T-helper 17 cell (primary cell): ENCODE results near the gene IRF4. TPM values are rescaled to one million over a fixed set of nuclear protein-coding genes. Genes with fewer than 3 reads are reported as not detected.
A peak's percentile ranks its signal among the peaks of the same experiment; 100 is the strongest.
"Not testable (repeated sequence)": the region's sequence is repeated elsewhere in the genome, so short reads cannot be mapped to it uniquely, and the experiment has no call there.

Experiments
- ATAC-seq: fragments of 150-1000 bp; cut with Tn5 transposase; 2 replicates; pipeline ENCODE4 v1.10.0; 2021; ENCODE audit warnings: mild to moderate bottlenecking, moderate library complexity
- DNase-seq, 3 donors: peaks; one replicate each; pipeline versions ENCODE4 v3.0.0 to v3.0.0-alpha.2; 2020 to 2021
- H3K9me3 ChIP-seq: one replicate; pipeline ENCODE4 v1.7.0; 2013; ENCODE audit warnings: low read length, mild to moderate bottlenecking; ENCODE audit not compliant: control insufficient read depth, poor library complexity, severe bottlenecking
- H3K27ac Mint-ChIP-seq: one replicate; pipeline ENCODE4 v1.8.0; 2022; ENCODE audit warnings: mild to moderate bottlenecking, moderate library complexity, mixed read lengths
- H3K27me3 Mint-ChIP-seq: one replicate; pipeline ENCODE4 v1.8.0; 2022; ENCODE audit warnings: mixed read lengths
- H3K36me3 Mint-ChIP-seq: one replicate; pipeline ENCODE4 v1.8.0; 2022; ENCODE audit warnings: low read depth, mixed read lengths
- H3K4me1 Mint-ChIP-seq: one replicate; pipeline ENCODE4 v1.8.0; 2022; ENCODE audit warnings: mild to moderate bottlenecking, mixed read lengths
- H3K4me3 Mint-ChIP-seq: one replicate; pipeline ENCODE4 v1.8.0; 2022; ENCODE audit warnings: mild to moderate bottlenecking, moderate library complexity, mixed read lengths
- total RNA-seq, 4 donors: library from RNA in 2 of 4; stranded (reverse) in 2 of 4; gene quantifications; one replicate each; pipeline ENCODE4 v1.2.3 and lab custom pipeline; 2022 to 2026

Gene IRF4
- total RNA-seq, 2 donors from 2014 or later, result 16.6 to 32.8 TPM

- Mint-ChIP-seq H3K4me1 (peaks cover 3% of the 10 kb centered on the region), H3K36me3 (no peaks in the 10 kb centered on the region), H3K27ac (no peak overlapping the region), H3K4me3 (no peak overlapping the region), H3K27me3 (no peaks in the 10 kb centered on the region)
- no peak for DNase-seq
- no peak for ATAC-seq
- H3K9me3 ChIP-seq, result no peaks in the 10 kb centered on the region
Measured at GRCh38 chr6:423055-423798, 31.7 kb downstream of the IRF4 start.

GRCh38 chr6:423799-424345 is 32.3 kb downstream of the IRF4 start:
- H3K4me3 Mint-ChIP-seq, result no peak overlapping the region
- no peak for ATAC-seq
- no peak overlapping the region for H3K27ac Mint-ChIP-seq
- peaks cover 4% of the 10 kb centered on the region for H3K4me1 Mint-ChIP-seq
- no peaks in the 10 kb centered on the region for H3K27me3 Mint-ChIP-seq
- H3K9me3 ChIP-seq, result no peaks in the 10 kb centered on the region
- no peak for DNase-seq
- H3K36me3 Mint-ChIP-seq, result no peaks in the 10 kb centered on the region

GRCh38 chr6:424741-425417 is 33.3 kb downstream of the IRF4 start:
- no peaks in the 10 kb centered on the region for H3K36me3 Mint-ChIP-seq
- no peak overlapping the region for H3K4me3 Mint-ChIP-seq
- DNase-seq, result no peak
- peaks cover 10% of the 10 kb centered on the region for H3K4me1 Mint-ChIP-seq
- ATAC-seq, result no peak
- no peak overlapping the region for H3K27ac Mint-ChIP-seq
- no peaks in the 10 kb centered on the region for H3K9me3 ChIP-seq
- H3K27me3 Mint-ChIP-seq, result no peaks in the 10 kb centered on the region

GRCh38 chr6:425418-425788 is 33.9 kb downstream of the IRF4 start:
- DNase-seq, H3K36me3 Mint-ChIP-seq, H3K27ac Mint-ChIP-seq, H3K4me3 Mint-ChIP-seq, H3K27me3 Mint-ChIP-seq, H3K9me3 ChIP-seq, ATAC-seq: not testable (repeated sequence)
- H3K4me1 Mint-ChIP-seq, result peaks cover 11% of the 10 kb centered on the region

GRCh38 chr6:426198-426738 is 34.7 kb downstream of the IRF4 start:
- H3K27me3 Mint-ChIP-seq, DNase-seq, H3K27ac Mint-ChIP-seq, H3K9me3 ChIP-seq, ATAC-seq, H3K36me3 Mint-ChIP-seq, H3K4me3 Mint-ChIP-seq: not testable (repeated sequence)
- peaks cover 12% of the 10 kb centered on the region for H3K4me1 Mint-ChIP-seq

- H3K27me3 Mint-ChIP-seq, result no peaks in the 10 kb centered on the region
- no peak overlapping the region for H3K27ac Mint-ChIP-seq
- DNase-seq (no peak), ATAC-seq (no peak)
- no peaks in the 10 kb centered on the region for H3K9me3 ChIP-seq
- H3K4me1 Mint-ChIP-seq, result peaks cover 20% of the 10 kb centered on the region
- H3K4me3 Mint-ChIP-seq, result no peak overlapping the region
- H3K36me3 Mint-ChIP-seq, result no peaks in the 10 kb centered on the region
Measured at GRCh38 chr6:428047-428603, 36.6 kb downstream of the IRF4 start.

- no peak for DNase-seq
- H3K27me3 Mint-ChIP-seq, result no peaks in the 10 kb centered on the region
- no peak for ATAC-seq
- H3K9me3 ChIP-seq, result no peaks in the 10 kb centered on the region
- H3K4me1 Mint-ChIP-seq, result peaks cover 23% of the 10 kb centered on the region
- no peak overlapping the region for H3K27ac Mint-ChIP-seq
- H3K4me3 Mint-ChIP-seq, result no peak overlapping the region
- no peaks in the 10 kb centered on the region for H3K36me3 Mint-ChIP-seq
Measured at GRCh38 chr6:429515-430121, 38.1 kb downstream of the IRF4 start.

- H3K27ac Mint-ChIP-seq, result no peak overlapping the region
- ATAC-seq (no peak), DNase-seq (no peak)
- no peaks in the 10 kb centered on the region for H3K27me3 Mint-ChIP-seq
- no peaks in the 10 kb centered on the region for H3K9me3 ChIP-seq
- no peak overlapping the region for H3K4me3 Mint-ChIP-seq
- peaks cover 31% of the 10 kb centered on the region for H3K4me1 Mint-ChIP-seq
- no peaks in the 10 kb centered on the region for H3K36me3 Mint-ChIP-seq
Measured at GRCh38 chr6:431504-431903, 40.0 kb downstream of the IRF4 start.

- Mint-ChIP-seq H3K27me3 (no peaks in the 10 kb centered on the region), H3K4me3 (peak overlapping the region; percentile 52), H3K36me3 (no peaks in the 10 kb centered on the region), H3K27ac (no peak overlapping the region), H3K4me1 (peaks cover 31% of the 10 kb centered on the region)
- no peaks in the 10 kb centered on the region for H3K9me3 ChIP-seq
- DNase-seq, result no peak
- ATAC-seq, result peak; percentile 30
Measured at GRCh38 chr6:431986-432385, 40.4 kb downstream of the IRF4 start.

- H3K4me3 Mint-ChIP-seq, result no peak overlapping the region
- no peaks in the 10 kb centered on the region for H3K27me3 Mint-ChIP-seq
- ATAC-seq (no peak), DNase-seq (no peak)
- H3K27ac Mint-ChIP-seq, result no peak overlapping the region
- H3K4me1 Mint-ChIP-seq, result peaks cover 27% of the 10 kb centered on the region
- no peaks in the 10 kb centered on the region for H3K9me3 ChIP-seq
- H3K36me3 Mint-ChIP-seq, result no peaks in the 10 kb centered on the region
Measured at GRCh38 chr6:434051-434705, 42.6 kb downstream of the IRF4 start.

GRCh38 chr6:435441-436307 is 44.1 kb downstream of the IRF4 start:
- Mint-ChIP-seq H3K4me1 (peaks cover 20% of the 10 kb centered on the region), H3K27ac (peak overlapping the region; percentile 54)
- no peak for DNase-seq

More at GRCh38 chr6:435441-436307, 44.1 kb downstream of the IRF4 start:
- Mint-ChIP-seq H3K27me3 (no peaks in the 10 kb centered on the region), H3K4me3 (no peak overlapping the region), H3K36me3 (no peaks in the 10 kb centered on the region)
- no peak for ATAC-seq
- no peaks in the 10 kb centered on the region for H3K9me3 ChIP-seq
